GM12892 (cell line): ENCODE data around the gene NAB2.

Experiments
- DNase-seq: peaks from one replicate; pipeline ENCODE4 v3.0.0; 2011; ENCODE audit not compliant: insufficient read length
- FAIRE-seq: peaks from 2 replicates; lab custom pipeline; 2011; peaks lifted over from hg19 to GRCh38; lab: Jason Lieb, UNC
- POLR2A ChIP-seq: IDR thresholded peaks from 2 replicates; pipeline ENCODE4 v1.6.1; 2011; ENCODE audit warnings: low read depth, low read length, control low read depth
- POLR2AphosphoS5 ChIP-seq: IDR thresholded peaks from 2 replicates; pipeline ENCODE4 v1.6.1; 2011; ENCODE audit warnings: low read depth, low read length, control low read depth
- TAF1 ChIP-seq: IDR thresholded peaks from 2 replicates; pipeline ENCODE4 v1.6.1; 2011; ENCODE audit warnings: low read depth, mild to moderate bottlenecking, control low read depth, low read length, borderline replicate concordance

NAB2 gene

GRCh38 chr12:57124261-57124877, 35.5 kb downstream of the NAB2 start:
- peak; percentile 78 for FAIRE-seq
- TF ChIP-seq POLR2AphosphoS5 (no peak), TAF1 (no peak), POLR2A (no peak)
- peak; percentile 50 for DNase-seq

GRCh38 chr12:57126061-57126460, 37.1 kb downstream of the NAB2 start:
- DNase-seq: no peak
- no peak for FAIRE-seq
- TF ChIP-seq TAF1: no peak
- TF ChIP-seq POLR2A: no peak
- no peak for TF ChIP-seq POLR2AphosphoS5

GRCh38 chr12:57126561-57126960, 37.6 kb downstream of the NAB2 start:
- no peak for FAIRE-seq

GRCh38 chr12:57127101-57127725, 38.3 kb downstream of the NAB2 start:
- peak; percentile 46 for FAIRE-seq
- no peak for DNase-seq
- TF ChIP-seq POLR2A (no peak), POLR2AphosphoS5 (no peak), TAF1 (no peak)

More at GRCh38 chr12:57126561-57126960, 37.6 kb downstream of the NAB2 start:
- DNase-seq: no peak
- TF ChIP-seq TAF1: no peak
- no peak for TF ChIP-seq POLR2AphosphoS5
- TF ChIP-seq POLR2A: no peak

- TF ChIP-seq TAF1 (no peak), POLR2A (no peak), POLR2AphosphoS5 (no peak)
- DNase-seq: peak; percentile 61
- FAIRE-seq: peak; percentile 56
Observed at GRCh38 chr12:57127726-57128518, 39.0 kb downstream of the NAB2 start, which contains the start of gene LRP1. TSS of gene LRP1 (plus strand) at chr12:57128483. CDS start at chr12:57128965, 482 bp downstream.

- DNase-seq (no peak), FAIRE-seq (no peak)
- TF ChIP-seq TAF1 (no peak), POLR2A (no peak), POLR2AphosphoS5 (no peak)
Observed at GRCh38 chr12:57128519-57129247, 39.8 kb downstream of the NAB2 start.

GRCh38 chr12:57129321-57129842, 40.5 kb downstream of the NAB2 start:
- FAIRE-seq (no peak), DNase-seq (no peak)
- TF ChIP-seq POLR2AphosphoS5: no peak
- no peak for TF ChIP-seq TAF1
- no peak for TF ChIP-seq POLR2A

GRCh38 chr12:57129889-57130288, 41.0 kb downstream of the NAB2 start:
- FAIRE-seq (no peak), DNase-seq (no peak)
- no peak for TF ChIP-seq TAF1

GRCh38 chr12:57130941-57131340, 42.0 kb downstream of the NAB2 start:
- no peak for TF ChIP-seq TAF1
- no peak for TF ChIP-seq POLR2A
- no peak for TF ChIP-seq POLR2AphosphoS5
- FAIRE-seq: no peak
- no peak for DNase-seq

- DNase-seq: no peak
- no peak for TF ChIP-seq POLR2A
- no peak for TF ChIP-seq POLR2AphosphoS5
- no peak for TF ChIP-seq TAF1
- no peak for FAIRE-seq
Observed at GRCh38 chr12:57131896-57132744, 43.2 kb downstream of the NAB2 start.
